IMR-90 (cell line): Measurements from ENCODE around the gene ELP4. TPM values are rescaled to one million over a fixed set of nuclear protein-coding genes. Genes with fewer than 3 reads are reported as not detected.

ENCODE experiments used
- ATAC-seq: fragments of 200-7000 bp; cut with Tn5 transposase; 2 replicates; pipeline ENCODE4 v1.9.1; 2020; ENCODE audit warnings: low read depth, mild to moderate bottlenecking, moderate library complexity
- BruUV-seq: library from RNA; stranded (reverse); fragments of 400-500 nt; replicated peaks from 2 replicates; lab custom pipeline; 2021; lab: Mats Ljungman, UMichigan
- CTCF ChIA-PET: fragments of 300-600 bp; formaldehyde crosslinking; extraction: SDS; loops from one replicate; lab custom pipeline; 2021; ENCODE audit warnings: antibody characterized with exemption; lab: Yijun Ruan, JAX
- POLR2A ChIA-PET: fragments of 300-600 bp; sonication (Branson Sonifier 250); formaldehyde crosslinking; loops from one replicate; lab custom pipeline; 2022; ENCODE audit warnings: antibody characterized with exemption; ENCODE audit not compliant: unreplicated experiment; lab: Charles Lee
- DNase-seq: peaks from one replicate; pipeline ENCODE4 v3.0.0; 2013
- H2AFZ ChIP-seq: replicated peaks from 2 replicates; pipeline ENCODE3; 2013; ENCODE audit warnings: low read length, mild to moderate bottlenecking; ENCODE audit not compliant: poor library complexity
- H2AK5ac ChIP-seq: 2 replicates; pipeline ENCODE4 v1.6.1; 2013; ENCODE audit warnings: low read depth, low read length, inconsistent platforms
- H2AK9ac ChIP-seq: replicated peaks from 2 replicates; pipeline ENCODE3; 2013; ENCODE audit warnings: mild to moderate bottlenecking, low read depth, low read length, moderate library complexity; ENCODE audit not compliant: poor library complexity
- H2BK120ac ChIP-seq: 2 replicates; pipeline ENCODE4 v1.6.1; 2013; ENCODE audit warnings: low read depth, low read length, inconsistent platforms
- H2BK15ac ChIP-seq: 3 replicates; pipeline ENCODE4 v1.6.1; 2013; ENCODE audit warnings: low read depth, low read length, inconsistent platforms
- H2BK20ac ChIP-seq: 2 replicates; pipeline ENCODE4 v1.6.1; 2013; ENCODE audit warnings: low read depth, mild to moderate bottlenecking, inconsistent platforms, low read length, moderate library complexity
- H2BK5ac ChIP-seq: 2 replicates; pipeline ENCODE4 v1.6.1; 2013; ENCODE audit warnings: mild to moderate bottlenecking, low read depth, low read length, inconsistent platforms; ENCODE audit not compliant: poor library complexity, severe bottlenecking
- H3K14ac ChIP-seq: replicated peaks from 2 replicates; pipeline ENCODE4 v1.6.1; 2013; ENCODE audit warnings: low read depth, low read length, inconsistent platforms
- H3K18ac ChIP-seq: 2 replicates; pipeline ENCODE4 v1.6.1; 2013; ENCODE audit warnings: low read depth, low read length, control low read depth
- H3K23ac ChIP-seq: 2 replicates; pipeline ENCODE4 v1.6.1; 2013; ENCODE audit warnings: low read depth, low read length, inconsistent platforms
- H3K27ac ChIP-seq: 2 replicates; pipeline ENCODE4 v1.5.1; 2013; ENCODE audit warnings: mild to moderate bottlenecking, control low read depth, low read length; ENCODE audit not compliant: insufficient read depth
- H3K27me3 ChIP-seq: 2 replicates; pipeline ENCODE4 v1.6.1; 2013; ENCODE audit warnings: low read length; ENCODE audit not compliant: control insufficient read depth, insufficient read depth
- H3K36me3 ChIP-seq: 2 replicates; pipeline ENCODE4 v1.6.1; 2013; ENCODE audit warnings: low read length, mixed read lengths; ENCODE audit not compliant: control insufficient read depth, insufficient read depth
- H3K4ac ChIP-seq: 2 replicates; pipeline ENCODE4 v1.6.1; 2013; ENCODE audit warnings: low read depth, low read length, inconsistent platforms
- H3K4me1 ChIP-seq: 2 replicates; pipeline ENCODE4 v1.6.1; 2013; ENCODE audit warnings: low read length, mixed read lengths; ENCODE audit not compliant: control insufficient read depth, insufficient read depth
- H3K4me2 ChIP-seq: 2 replicates; pipeline ENCODE4 v1.6.1; 2013; ENCODE audit warnings: low read depth, mild to moderate bottlenecking, control low read depth, low read length, moderate library complexity
- H3K4me3 ChIP-seq: 2 replicates; pipeline ENCODE4 v1.5.1; 2013; ENCODE audit warnings: low read depth, mild to moderate bottlenecking, control low read depth, low read length, moderate library complexity; ENCODE audit not compliant: insufficient read depth
- H3K56ac ChIP-seq: 2 replicates; pipeline ENCODE4 v1.6.1; 2013; ENCODE audit warnings: low read length, inconsistent platforms; ENCODE audit not compliant: insufficient read depth; ENCODE audit errors: extremely low read depth
- H3K79me1 ChIP-seq, 2 experiments: 2 replicates each; pipeline ENCODE4 v1.6.1; 2013; ENCODE audit warnings: low read length in 2 of 2, inconsistent platforms in 1 of 2, low read depth in 1 of 2
- H3K9ac ChIP-seq: 2 replicates; pipeline ENCODE4 v1.6.1; 2013; ENCODE audit warnings: low read depth, low read length, control low read depth
- H3K9me1 ChIP-seq: 2 replicates; pipeline ENCODE4 v1.6.1; 2013; ENCODE audit warnings: low read length, inconsistent platforms; ENCODE audit not compliant: insufficient read depth
- H3K9me3 ChIP-seq: 2 replicates; pipeline ENCODE4 v1.6.1; 2013; ENCODE audit warnings: low read length; ENCODE audit not compliant: control insufficient read depth, insufficient read depth
- H4K20me1 ChIP-seq: 2 replicates; pipeline ENCODE4 v1.6.1; 2013; ENCODE audit warnings: low read length, inconsistent platforms; ENCODE audit not compliant: insufficient read depth
- H4K5ac ChIP-seq: 2 replicates; pipeline ENCODE4 v1.6.1; 2013; ENCODE audit warnings: mild to moderate bottlenecking, low read depth, low read length, control low read depth
- H4K8ac ChIP-seq, 2 experiments: 2 replicates each; pipeline ENCODE4 v1.6.1; 2013; ENCODE audit warnings: low read depth in 2 of 2, low read length in 2 of 2, control low read depth in 1 of 2, inconsistent platforms in 1 of 2
- H4K91ac ChIP-seq: 2 replicates; pipeline ENCODE4 v1.6.1; 2013; ENCODE audit warnings: low read depth, low read length, inconsistent platforms; ENCODE audit not compliant: insufficient read depth
- BHLHE40 ChIP-seq: fragments of 150-350 bp; IDR thresholded peaks from 2 replicates; pipeline ENCODE4 v1.6.1; 2016; ENCODE audit warnings: mild to moderate bottlenecking, low read depth, low read length
- CEBPB ChIP-seq: IDR thresholded peaks from 2 replicates; pipeline ENCODE4 v1.6.1; 2012; ENCODE audit warnings: low read depth, low read length, improper control_type of control experiment
- CHD1 ChIP-seq: IDR thresholded peaks from 2 replicates; pipeline ENCODE4 v1.6.1; 2012; ENCODE audit warnings: low read depth, low read length, improper control_type of control experiment
- FOS ChIP-seq: fragments of 150-350 bp; IDR thresholded peaks from 2 replicates; pipeline ENCODE4 v1.6.1; 2016; ENCODE audit warnings: low read depth, low read length
- MAFK ChIP-seq: IDR thresholded peaks from 2 replicates; pipeline ENCODE4 v1.6.1; 2012; ENCODE audit warnings: low read depth, low read length, improper control_type of control experiment
- MAZ ChIP-seq: IDR thresholded peaks from 2 replicates; pipeline ENCODE4 v1.6.1; 2012; ENCODE audit warnings: low read depth, mild to moderate bottlenecking, low read length, improper control_type of control experiment, moderate library complexity, borderline replicate concordance
- MXI1 ChIP-seq: IDR thresholded peaks from 2 replicates; pipeline ENCODE4 v1.6.1; 2012; ENCODE audit warnings: low read depth, mild to moderate bottlenecking, low read length, moderate library complexity, borderline replicate concordance
- NFE2L2 ChIP-seq: fragments of 150-350 bp; IDR thresholded peaks from 2 replicates; pipeline ENCODE4 v1.6.1; 2016; ENCODE audit warnings: low read depth, mild to moderate bottlenecking, low read length
- RAD21 ChIP-seq: IDR thresholded peaks from 2 replicates; pipeline ENCODE4 v1.6.1; 2012; ENCODE audit warnings: low read length, improper control_type of control experiment
- RCOR1 ChIP-seq: IDR thresholded peaks from 2 replicates; pipeline ENCODE4 v1.6.1; 2012; ENCODE audit warnings: mild to moderate bottlenecking, low read length, improper control_type of control experiment; ENCODE audit not compliant: insufficient replicate concordance
- RFX5 ChIP-seq: IDR thresholded peaks from 2 replicates; pipeline ENCODE4 v1.8.0; 2012; ENCODE audit warnings: low read depth, mild to moderate bottlenecking, low read length, moderate library complexity
- SMC3 ChIP-seq: fragments of 150-350 bp; IDR thresholded peaks from 2 replicates; pipeline ENCODE4 v1.6.1; 2016; ENCODE audit warnings: low read depth, mild to moderate bottlenecking, antibody characterized with exemption, low read length, moderate library complexity
- WGBS, 2 experiments: methylation state at CpG; one replicate each; pipeline versions ENCODE4 v1.1.5 to v1.1.7; 2013; ENCODE audit warnings: missing lambda C conversion rate in 2 of 2; ENCODE audit not compliant: insufficient read length in 1 of 2; ENCODE audit errors: extremely low coverage in 2 of 2; 5-methylcytosine and 5-hydroxymethylcytosine counted together
- dilution Hi-C: fragments of 300-500 bp; cut with HindIII; formaldehyde crosslinking; loops from one replicate; pipeline ENCODE4 v1.14.3; 2018; ENCODE audit warnings: low sequenced_read_pairs; ENCODE audit not compliant: unreplicated experiment
- in situ Hi-C: fragments of 300-500 bp; cut with MboI; formaldehyde crosslinking; loops from 3 replicates; pipeline ENCODE4 v1.14.3; 2019; ENCODE audit warnings: low sequenced_read_pairs, inconsistent platforms, mixed read lengths
- intact Hi-C: fragments of 100-400 bp; cut with micrococcal nuclease; formaldehyde crosslinking; loops from 2 replicates; pipeline ENCODE4 v1.10.0; 2022
- polyA plus RNA-seq, 3 experiments: library from polyadenylated mRNA; depleted of rRNA; stranded (reverse); fragments of >200 nt; gene quantifications; 2 replicates each; pipeline ENCODE4 v1.2.3, GENCODE V29; 2012; ENCODE audit warnings: low replicate concordance in 1 of 3
- total RNA-seq: library from RNA; depleted of rRNA; stranded (reverse); fragments of >200 nt; gene quantifications from 2 replicates; pipeline ENCODE4 v1.2.3, GENCODE V29; 2012
- TF ChIP-seq, protein P1 (sequence below): fragments of 150-350 bp; IDR thresholded peaks from 2 replicates; pipeline ENCODE4 v1.6.1; 2016; ENCODE audit warnings: low read depth, mild to moderate bottlenecking, low read length, moderate library complexity, borderline replicate concordance
- TF ChIP-seq, protein P2 (sequence below): fragments of 150-350 bp; IDR thresholded peaks from 2 replicates; pipeline ENCODE4 v1.6.1; 2017; ENCODE audit warnings: mild to moderate bottlenecking, antibody characterized with exemption, low read length, low read depth
- TF ChIP-seq, protein P3 (sequence below): conservative IDR thresholded peaks from 2 replicates; pipeline ENCODE4 v1.5.1; 2012; ENCODE audit warnings: mild to moderate bottlenecking, low read depth, low read length, improper control_type of control experiment

The ELP4 gene
- total and polyA plus RNA-seq, 2 of the 4 experiments (the other 2 are of a cell fraction), result 8.4 to 20.4 TPM

DNA sequence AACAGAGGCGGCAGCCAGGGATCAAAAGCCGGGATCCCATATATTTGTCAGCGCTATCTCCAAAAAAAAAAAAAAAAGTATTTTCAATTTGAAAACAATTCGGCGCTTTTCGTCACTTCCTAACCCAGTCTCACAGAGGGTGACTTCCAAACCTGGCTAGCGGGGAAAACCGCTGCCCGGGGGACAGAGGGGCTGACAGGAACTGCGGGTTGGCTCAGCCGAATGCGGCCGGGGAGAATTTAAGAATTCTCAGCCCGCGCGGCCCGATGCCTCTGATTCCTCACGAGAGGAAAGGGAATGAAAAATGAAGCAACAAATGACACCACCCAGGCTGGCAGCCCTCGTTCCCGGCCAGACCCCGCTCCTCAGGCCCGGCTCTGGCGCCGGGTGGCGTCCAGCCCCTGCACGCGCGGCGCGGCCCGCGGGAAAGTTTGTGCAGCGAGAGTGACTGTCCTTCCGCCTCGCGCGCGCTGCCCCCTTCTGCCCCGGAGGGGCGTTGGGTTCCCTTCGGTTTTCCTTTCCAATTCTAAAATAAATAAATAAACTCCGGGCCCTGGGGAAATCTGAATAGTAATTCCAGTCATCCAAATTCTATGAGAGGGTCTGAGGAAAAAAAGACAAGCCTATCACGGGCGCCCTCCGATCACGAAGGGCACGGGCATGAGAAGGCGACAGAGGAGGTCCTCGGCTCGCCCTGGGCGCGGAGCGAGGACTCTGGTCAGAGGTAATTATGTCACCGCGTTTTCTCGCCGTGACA lies 306.3 kb downstream of the ELP4 start:
- Histone ChIP-seq H3K4me1 (no peaks in the 10 kb centered on the region; the same call in 1 of the 2 replicates), H3K27ac (no peak overlapping the region), H3K56ac (no peak overlapping the region), H3K18ac (no peak overlapping the region), H2BK120ac (no peak overlapping the region), H2BK15ac (no peak overlapping the region), H4K5ac (no peak overlapping the region), H2AFZ (no peak overlapping the region), H3K27me3 (peaks cover 97% of the 10 kb centered on the region), H3K9me3 (peaks cover 15% of the 10 kb centered on the region; the same call in 1 of the 2 replicates), H3K79me1 (no peaks in the 10 kb centered on the region), H3K4me3 (no peak overlapping the region), H3K23ac (no peak overlapping the region), H2BK5ac (no peak overlapping the region), H4K8ac (no peak overlapping the region), H4K91ac (no peak overlapping the region), H2BK20ac (no peak overlapping the region), H2AK5ac (no peak overlapping the region), H3K9ac (no peak overlapping the region), H3K36me3 (no peaks in the 10 kb centered on the region), H3K9me1 (no peaks in the 10 kb centered on the region), H3K4me2 (peak overlapping the region; percentile 33; the same call in 1 of the 2 replicates), H3K14ac (no peak overlapping the region), H4K20me1 (peaks cover 7% of the 10 kb centered on the region), H3K4ac (no peak overlapping the region), H2AK9ac (no peak overlapping the region)
- intact Hi-C loops, result no loop called here
- BruUV-seq, result no TSS peak
- dilution Hi-C loops, result no loop called here
- ChIA-PET CTCF (no interaction called here), POLR2A (no interaction called here)
- no peak for ATAC-seq
- in situ Hi-C loops, result no loop called here
- 5% methylated on average over 21 of the region's 57 CpGs; no CpG with 5 or more reads in 1 of the 2 experiments for WGBS, 2 experiments
- DNase-seq, result no peak
- TF ChIP-seq, protein P1, sequence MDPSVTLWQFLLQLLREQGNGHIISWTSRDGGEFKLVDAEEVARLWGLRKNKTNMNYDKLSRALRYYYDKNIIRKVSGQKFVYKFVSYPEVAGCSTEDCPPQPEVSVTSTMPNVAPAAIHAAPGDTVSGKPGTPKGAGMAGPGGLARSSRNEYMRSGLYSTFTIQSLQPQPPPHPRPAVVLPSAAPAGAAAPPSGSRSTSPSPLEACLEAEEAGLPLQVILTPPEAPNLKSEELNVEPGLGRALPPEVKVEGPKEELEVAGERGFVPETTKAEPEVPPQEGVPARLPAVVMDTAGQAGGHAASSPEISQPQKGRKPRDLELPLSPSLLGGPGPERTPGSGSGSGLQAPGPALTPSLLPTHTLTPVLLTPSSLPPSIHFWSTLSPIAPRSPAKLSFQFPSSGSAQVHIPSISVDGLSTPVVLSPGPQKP, result no peak
- TF ChIP-seq, protein P2, sequence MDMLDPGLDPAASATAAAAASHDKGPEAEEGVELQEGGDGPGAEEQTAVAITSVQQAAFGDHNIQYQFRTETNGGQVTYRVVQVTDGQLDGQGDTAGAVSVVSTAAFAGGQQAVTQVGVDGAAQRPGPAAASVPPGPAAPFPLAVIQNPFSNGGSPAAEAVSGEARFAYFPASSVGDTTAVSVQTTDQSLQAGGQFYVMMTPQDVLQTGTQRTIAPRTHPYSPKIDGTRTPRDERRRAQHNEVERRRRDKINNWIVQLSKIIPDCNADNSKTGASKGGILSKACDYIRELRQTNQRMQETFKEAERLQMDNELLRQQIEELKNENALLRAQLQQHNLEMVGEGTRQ, result no peak
- TF ChIP-seq MAZ, result no peak
- TF ChIP-seq CHD1, result no peak
- no peak for TF ChIP-seq RFX5
- no peak for TF ChIP-seq MXI1
- no peak for TF ChIP-seq NFE2L2
- TF ChIP-seq MAFK, result no peak
- no peak for TF ChIP-seq RAD21
- TF ChIP-seq, protein P3, sequence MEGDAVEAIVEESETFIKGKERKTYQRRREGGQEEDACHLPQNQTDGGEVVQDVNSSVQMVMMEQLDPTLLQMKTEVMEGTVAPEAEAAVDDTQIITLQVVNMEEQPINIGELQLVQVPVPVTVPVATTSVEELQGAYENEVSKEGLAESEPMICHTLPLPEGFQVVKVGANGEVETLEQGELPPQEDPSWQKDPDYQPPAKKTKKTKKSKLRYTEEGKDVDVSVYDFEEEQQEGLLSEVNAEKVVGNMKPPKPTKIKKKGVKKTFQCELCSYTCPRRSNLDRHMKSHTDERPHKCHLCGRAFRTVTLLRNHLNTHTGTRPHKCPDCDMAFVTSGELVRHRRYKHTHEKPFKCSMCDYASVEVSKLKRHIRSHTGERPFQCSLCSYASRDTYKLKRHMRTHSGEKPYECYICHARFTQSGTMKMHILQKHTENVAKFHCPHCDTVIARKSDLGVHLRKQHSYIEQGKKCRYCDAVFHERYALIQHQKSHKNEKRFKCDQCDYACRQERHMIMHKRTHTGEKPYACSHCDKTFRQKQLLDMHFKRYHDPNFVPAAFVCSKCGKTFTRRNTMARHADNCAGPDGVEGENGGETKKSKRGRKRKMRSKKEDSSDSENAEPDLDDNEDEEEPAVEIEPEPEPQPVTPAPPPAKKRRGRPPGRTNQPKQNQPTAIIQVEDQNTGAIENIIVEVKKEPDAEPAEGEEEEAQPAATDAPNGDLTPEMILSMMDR, result no peak
- TF ChIP-seq FOS, result no peak
- no peak for TF ChIP-seq BHLHE40
- TF ChIP-seq SMC3, result no peak
- TF ChIP-seq RCOR1, result no peak
- no peak for TF ChIP-seq CEBPB
